CD4-positive, alpha-beta T cell treated with Interleukin-4 for 1 hour (primary cell): ENCODE data around the gene CD81.

Experiments
- DNase-seq, 2 donors: peaks; one replicate each; pipeline ENCODE4 v3.0.0-alpha.2; 2020 to 2022

The CD81 gene

GRCh38 chr11:2422461-2423156 is 45.5 kb downstream of the CD81 start:
- no peak for DNase-seq

DNA sequence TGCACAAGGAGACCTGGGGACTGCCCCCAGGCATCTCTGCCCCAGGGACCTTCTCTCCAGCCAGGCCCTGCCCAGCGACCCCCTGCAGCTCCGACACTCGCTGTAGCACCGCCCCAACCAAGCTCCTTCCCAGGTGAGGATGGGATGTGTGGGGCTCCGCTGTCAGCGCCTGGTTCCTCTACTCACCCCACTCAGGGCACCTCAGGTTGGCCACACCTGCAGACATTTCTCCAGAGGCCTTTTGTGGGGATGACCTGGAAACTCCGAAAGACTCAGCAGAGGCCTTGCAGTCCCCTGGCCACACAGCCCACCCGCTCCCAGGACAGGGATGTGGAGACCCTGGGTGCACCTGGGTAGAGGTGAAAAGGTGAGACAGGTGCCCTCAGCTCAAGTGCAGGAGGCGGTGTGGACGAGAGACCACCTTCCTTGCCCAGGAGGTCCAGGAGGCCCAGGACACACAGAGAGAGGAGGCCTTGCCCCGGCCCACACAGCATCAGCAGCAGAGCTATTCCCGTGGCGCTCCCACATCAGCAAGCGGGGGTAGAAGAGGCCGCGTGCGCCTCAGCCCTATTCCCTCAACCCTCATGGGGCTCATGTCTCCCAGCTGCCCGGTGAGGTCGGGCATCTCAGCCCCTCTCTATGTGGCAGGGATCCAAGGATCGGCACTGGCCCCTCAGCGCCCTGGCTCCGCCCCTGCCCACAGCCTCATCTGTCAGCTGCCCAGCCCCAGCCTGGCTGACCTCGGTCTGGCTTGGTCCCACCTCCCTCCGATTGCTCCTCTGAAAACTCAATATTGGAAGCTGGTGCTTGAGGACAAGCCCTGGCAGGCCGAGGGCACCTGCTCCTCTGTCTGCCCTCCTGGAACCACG is 46.3 kb downstream of the CD81 start:
- no peak for DNase-seq

DNA sequence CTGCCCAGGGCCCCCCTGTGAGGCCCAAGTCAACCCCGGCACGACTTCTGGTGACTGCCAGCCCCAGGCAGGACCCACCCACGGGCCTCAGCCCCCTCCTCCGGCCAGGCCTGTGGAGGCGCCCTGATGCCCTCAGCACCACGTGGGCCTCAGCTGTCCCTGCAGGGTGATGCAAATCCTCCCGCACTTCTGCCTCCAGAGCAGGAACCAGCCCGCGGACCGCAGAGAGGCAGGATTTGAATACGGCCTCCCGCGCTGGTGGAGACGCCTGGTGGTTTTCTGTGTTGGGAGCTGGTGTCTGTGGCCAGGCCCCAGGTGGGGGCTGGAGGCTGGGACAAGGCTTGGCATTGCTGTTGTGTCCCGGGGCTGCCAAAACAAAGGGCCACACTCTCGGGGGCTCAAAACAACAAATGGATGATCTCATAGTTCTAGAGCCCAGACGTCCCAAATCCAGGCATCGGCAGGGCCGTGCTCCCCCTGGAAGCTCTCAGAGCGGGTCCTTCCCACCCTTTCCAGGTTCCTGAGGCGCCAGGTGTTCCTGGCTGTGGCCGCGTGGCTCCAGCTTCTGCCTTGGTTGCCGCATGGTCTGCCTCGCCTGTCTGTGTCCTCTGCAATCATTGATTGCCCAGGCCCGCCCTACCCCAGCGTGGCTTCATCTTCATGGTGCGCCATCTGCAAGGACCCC is 47.8 kb downstream of the CD81 start:
- DNase-seq = no peak

DNA sequence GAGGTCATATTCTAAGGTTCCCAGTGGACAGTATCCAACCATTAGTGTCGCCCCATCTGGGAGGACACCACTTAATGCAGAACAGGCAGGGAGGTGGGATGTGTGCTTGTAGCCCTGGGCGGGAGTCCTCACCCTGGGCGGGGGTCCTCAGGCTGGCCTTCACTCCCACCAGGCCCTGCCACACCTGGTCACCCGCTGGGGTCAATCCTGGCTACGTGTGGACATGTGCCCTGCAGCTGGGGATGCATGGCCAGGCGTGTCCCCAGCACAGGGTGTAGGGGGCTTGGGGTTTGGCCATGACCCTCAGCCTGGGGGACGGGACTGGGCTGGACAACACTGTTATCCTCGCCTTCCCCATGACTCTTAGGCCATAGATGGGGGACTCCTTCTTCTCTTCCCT is 48.4 kb downstream of the CD81 start:
- DNase-seq = no peak

DNA sequence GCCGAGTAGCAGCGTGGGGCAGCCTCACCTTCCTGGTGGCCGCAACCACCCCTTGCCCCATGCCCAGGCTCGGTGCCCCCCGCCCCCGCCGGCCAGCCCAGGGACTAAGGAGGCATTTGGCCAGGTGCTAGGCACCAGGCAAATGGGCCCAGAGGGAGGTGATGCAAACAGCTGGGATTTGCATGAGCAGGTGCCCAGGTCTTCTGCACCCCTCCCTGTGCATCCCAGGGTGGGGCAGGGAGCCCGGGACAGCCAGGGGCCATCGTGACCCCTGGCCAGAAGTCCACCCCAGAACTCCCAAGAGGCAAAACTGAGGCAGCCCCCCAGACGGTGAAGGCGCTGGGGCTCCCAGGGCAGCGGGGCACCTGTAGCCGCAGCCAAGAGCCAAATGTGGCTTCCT is 49.1 kb downstream of the CD81 start:
- DNase-seq = no peak

GRCh38 chr11:2426826-2427521 is 49.9 kb downstream of the CD81 start:
- DNase-seq = no peak

DNA sequence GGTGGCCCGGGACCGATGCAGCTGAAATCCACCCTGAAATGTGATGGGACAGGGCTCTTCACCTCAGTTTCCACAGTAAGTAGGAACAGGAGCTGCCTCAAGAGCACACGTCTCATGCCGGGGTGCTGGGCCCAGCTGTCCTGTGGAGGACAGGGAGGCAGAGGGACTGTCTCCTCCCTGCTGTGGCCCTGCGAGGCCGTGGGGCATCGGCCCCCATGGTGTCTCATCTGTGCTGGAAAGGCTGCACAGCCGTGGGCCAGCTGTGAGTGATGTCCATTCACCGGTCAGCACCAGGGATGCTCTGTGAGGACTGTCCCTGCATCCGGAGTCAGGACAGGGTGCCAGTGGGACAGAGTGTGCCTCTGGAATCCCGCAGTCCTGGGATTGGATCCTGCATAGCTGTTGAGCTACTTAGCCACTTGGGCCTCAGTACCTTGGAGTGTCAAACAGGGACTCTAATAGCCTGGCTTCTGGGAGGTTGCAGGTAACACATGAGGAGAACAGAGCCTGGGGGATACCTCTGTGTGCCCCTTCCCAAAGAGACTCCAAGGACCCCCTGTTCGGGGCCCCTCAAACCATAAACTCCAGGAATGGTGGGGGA is 50.7 kb downstream of the CD81 start:
- DNase-seq = no peak

DNA sequence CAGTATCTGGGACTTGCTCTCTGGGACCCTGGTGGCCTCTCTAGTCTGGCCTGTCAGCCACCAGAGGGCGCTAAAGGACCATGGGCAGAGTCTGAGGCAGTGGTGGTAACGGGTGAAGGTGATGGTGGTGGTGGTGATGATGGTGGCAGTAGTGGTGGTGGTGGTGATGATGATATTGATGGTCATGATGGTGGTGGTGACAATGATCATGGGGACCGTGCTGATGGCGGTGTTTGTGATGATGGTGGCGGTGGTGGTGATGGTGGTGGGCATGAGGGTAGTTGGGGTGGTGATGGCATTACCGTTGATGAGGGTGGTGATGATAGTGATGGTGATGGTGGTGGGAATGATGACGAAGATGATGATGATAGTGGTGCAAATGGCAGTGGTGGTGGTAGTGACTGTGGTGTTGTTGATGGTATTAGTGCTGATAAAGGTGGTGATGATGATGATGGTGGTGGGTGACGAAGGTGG is 51.2 kb downstream of the CD81 start:
- peak; percentile 85 for DNase-seq

DNA sequence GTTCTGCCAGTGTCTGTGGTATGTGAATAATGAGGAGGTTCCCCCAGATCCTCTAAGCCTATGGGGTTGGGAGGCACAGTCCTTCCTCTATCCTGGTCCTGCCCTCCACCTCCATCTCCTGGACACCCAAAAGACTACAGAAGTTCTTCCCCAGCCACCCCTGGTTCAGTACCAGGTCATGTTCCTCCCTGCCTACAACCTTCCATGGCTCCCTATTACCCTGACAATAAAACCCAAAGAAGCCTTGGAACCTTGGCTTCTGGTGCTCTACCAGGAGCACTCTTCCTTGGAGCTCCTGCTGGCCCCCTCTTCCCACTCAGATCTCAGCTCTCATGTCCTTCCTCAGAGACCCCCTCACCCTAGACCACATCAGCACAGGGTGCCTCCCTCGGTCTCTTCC is 54.3 kb downstream of the CD81 start:
- DNase-seq = no peak

DNA sequence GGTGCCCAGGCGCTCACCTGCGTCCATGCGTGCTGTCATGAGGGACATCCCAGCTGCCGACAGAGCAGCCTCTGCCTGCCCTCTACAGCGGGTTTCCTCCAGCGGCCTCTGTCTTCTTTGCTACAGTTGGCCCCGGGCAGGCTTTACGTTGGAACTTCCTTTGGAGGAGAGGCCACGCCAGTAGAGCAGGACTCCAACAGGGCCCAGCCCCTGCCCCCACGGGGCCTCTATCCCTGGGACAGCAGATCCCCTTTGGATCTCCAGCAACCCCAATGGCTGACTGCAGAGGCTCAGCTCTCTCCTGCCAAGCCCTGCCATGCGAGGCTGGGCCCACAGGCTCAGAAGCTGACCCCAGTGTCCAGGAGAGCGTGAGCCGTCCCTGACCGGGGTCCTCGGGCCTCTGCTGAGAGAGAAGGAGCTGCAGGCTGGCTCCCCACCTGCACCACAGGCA is 55.1 kb downstream of the CD81 start:
- no peak for DNase-seq

- DNase-seq = no peak
These were observed 55.5 kb downstream of the CD81 start for GRCh38 chr11:2432628-2433071.

DNA sequence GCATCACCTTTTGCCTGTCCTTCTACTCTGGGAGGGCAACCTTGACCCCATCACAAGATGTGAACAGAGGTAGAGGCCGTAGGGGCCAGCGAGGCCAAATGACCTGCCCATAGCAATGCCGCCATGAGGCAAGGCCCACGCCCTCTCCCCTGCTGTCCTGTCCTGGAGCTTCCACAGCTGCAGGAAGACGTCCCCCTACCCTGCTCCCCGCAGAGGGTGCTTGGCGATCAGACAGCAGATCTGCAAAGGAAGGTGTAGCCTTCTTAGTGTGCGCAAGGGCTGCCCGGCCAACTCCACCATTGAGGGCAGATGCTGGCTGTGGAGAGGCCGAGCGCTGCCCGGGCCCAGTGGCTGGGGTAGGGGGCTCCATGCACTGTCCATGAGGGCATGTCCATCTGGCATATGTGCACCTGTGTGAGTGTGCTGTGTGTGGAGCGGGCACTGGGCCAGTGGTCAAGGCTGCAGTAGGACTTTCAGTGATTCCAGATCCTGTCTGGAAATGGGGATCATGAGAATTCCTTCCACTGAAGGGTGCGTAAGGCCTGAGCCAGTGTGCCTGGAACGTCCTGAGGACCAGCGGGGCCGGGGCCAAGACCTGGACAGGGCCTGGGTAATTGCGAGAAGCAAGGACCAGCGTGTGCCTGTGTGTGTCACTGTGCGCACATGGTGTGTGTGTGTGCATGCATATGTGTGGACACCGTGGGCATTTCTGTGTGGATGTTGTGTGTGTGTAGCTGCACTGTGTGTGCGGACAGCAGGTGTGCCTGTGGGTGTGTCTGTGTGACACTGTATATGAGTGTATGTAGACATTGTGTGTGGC is 56.2 kb downstream of the CD81 start:
- no peak for DNase-seq

DNA sequence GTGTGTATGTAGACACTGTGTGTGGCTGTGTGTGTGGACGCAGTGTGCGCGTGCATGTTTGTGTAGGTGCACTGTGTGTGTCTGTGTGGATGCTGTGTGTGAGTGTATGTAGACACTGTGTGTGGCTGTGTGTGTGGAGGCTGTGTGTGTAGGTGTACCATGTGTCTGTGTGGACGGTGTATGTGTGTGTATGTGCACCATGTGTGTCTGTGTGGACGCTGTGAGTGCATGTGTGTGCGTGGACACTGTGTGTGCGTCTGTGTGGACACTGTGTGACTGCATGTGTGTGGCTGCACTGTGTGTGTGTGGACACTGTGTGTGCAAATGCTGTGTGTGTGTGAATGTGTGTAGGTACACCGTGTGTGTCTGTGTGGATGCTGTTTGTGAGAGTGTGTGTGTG is 56.9 kb downstream of the CD81 start:
- no peak for DNase-seq

DNA sequence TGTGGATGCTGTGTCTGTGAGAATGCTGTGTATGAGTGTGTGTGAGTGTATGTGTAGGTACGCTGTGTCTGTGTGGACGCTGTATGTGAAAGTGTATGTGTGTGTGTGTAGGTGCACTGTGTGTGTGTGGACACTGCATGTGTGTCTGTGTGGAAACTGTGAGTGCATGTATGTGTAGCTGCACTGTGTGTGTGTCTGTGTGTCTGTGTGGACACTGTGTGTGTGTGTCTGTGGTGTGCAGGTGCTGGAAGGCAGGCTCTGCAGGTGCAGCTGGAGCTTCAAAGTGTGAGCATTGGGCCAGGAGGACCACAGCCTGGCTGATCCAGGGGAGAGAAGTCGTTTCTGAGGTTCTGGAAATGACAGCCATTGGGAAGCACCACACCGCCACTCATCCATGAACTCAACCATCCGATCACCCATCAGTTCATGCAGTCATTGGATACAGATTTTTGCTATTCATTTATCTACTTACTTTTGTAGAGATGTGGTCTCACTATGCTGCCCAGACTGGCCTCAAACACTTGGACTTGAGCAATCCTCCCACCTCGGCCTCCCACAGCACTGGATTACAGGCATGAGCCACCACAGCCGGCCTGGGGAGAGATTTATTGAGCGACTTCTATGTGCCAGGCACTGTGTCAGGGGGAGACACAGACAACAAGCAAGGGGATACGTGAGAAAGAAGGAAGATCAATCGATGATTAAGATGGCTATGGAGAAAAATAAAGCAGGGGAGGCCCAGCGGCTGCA is 57.6 kb downstream of the CD81 start:
- no peak for DNase-seq

DNA sequence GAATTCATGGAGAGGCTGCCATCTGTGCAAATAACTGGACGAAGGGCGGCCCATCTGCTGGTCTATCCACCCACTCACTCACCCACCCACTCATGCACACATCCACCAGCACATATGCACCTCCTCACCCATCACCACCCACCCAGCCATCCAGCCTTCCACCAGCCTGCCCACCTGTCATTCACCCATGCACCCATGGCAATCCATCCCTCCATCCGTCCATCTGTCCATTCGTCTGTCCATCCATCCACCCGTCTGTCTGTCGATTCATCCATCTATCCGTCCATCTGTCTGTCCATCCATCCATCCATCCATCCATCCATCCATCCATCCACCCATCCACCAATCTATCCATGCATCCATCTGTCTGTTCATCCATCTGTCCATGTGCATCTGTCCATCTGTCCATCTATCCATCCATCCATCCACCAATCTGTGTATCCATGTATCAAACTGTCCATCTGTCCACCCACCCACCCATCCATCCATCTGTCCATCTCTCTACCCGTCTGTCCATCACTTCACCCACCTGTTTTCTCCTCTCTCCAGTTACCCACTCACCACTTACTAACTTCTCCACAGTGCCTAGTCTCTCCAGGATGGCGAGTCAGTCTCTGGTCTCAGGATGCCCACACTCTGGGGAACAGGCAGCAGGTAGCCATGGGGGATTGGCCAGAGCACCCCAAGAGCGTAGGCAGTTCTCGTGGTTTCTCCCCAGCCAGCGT is 58.3 kb downstream of the CD81 start:
- no peak for DNase-seq

GRCh38 chr11:2436013-2436520 is 59.0 kb downstream of the CD81 start:
- no peak for DNase-seq

DNA sequence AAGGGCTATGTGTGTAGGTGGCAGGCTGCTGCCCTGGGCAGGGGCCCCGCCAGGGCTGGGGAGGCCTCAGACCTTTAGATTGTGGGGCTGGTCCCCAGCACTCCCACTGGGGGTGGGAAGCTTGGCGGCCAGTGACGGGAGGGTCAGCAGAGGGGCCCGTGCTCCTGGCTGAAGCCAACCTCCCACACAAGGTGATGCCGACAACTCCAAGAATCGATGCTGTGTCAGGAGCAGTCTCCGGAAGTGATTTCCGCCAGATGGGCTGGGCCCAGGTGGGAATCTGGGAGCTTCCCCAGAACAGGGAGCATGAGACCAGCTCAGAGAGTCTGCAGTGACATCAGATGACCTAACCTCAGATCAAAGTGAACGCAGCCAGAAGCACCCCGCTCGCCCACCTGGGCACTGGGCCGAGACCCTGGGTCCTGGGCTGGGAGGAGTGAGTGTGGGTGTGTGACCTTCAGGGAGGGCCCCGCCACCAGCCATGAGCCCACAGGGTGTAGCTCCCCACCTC is 59.5 kb downstream of the CD81 start:
- DNase-seq = no peak

DNA sequence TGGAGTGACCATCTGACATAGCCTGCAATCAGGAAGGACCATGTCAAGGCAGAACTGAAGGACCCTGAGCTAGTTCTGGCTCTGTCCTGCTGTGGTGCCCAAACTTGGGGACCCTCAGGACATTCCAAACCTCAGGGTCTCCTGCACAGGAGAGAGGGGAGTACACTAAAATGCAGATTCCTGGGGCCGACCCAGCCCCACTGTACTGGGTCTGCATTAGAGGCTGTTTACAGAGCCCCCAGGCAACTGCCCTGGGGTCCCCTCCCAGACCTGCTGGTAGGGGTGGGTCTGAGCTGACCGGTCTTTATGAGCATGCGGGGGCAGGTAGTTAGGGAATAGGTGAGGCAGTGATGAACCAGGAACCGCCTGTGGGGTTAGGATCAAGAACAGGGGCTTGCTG is 60.4 kb downstream of the CD81 start:
- no peak for DNase-seq

- no peak for DNase-seq
These were observed 62.7 kb downstream of the CD81 start for GRCh38 chr11:2439820-2440219.

- peak in 1 of 2 donors; percentile 36 for DNase-seq
These were observed 63.5 kb downstream of the CD81 start for GRCh38 chr11:2440646-2441045.
